ENCODE results near the gene BCL3. TPM values are rescaled to one million over a fixed set of nuclear protein-coding genes. Genes with fewer than 3 reads are reported as not detected.

The BCL3 gene
- total and polyA plus RNA-seq, 4 experiments from 2014 or later = 3.9 to 15.0 (median 11.4) TPM

DNA sequence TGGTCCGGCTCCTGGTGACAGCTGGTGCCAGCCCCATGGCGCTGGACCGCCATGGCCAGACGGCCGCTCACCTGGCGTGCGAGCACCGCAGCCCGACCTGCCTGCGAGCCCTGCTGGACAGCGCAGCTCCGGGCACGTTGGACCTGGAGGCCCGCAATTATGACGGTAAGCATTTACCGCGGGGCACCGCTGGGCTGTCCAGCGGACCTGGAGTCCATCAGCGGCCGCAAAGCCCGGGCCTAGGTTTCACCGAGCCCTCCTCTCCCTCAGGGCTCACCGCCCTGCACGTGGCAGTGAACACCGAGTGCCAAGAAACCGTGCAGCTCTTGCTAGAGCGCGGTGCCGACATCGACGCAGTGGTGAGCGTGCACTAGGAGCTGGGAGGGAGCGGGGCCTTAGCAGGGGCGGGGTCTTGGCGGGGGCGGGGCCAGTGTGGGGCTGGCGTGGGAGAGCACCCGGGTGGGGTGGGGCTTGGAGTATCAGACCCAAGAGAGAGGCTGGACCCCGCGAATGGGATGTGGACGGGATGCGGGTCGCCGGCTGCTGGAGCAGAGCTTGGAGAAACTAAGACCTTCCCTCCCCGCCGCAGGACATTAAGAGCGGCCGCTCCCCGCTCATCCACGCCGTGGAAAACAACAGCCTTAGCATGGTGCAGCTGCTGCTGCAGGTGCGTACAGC lies 8.7 kb downstream of the BCL3 start:
- Mint-ChIP-seq H3K4me1 (peaks cover 26 to 62% (median 38%) of the 10 kb centered on the region in 4 donors), H3K27ac (peak overlapping the region in 1 of 7 donors; percentile 81), H3K36me3 (peaks cover 23 to 46% of the 10 kb centered on the region in 2 donors), H3K4me3 (no peak overlapping the region), H3K27me3 (no peaks in the 10 kb centered on the region), H3K9me3 (no peaks in the 10 kb centered on the region)
- no peaks in the 10 kb centered on the region for H3K27me3 ChIP-seq (ENCODE audit: insufficient read depth, low read length)
- peak overlapping the region; percentile 95 for H3K27ac ChIP-seq (ENCODE audit: low read depth, low read length)
- DNase-seq = peak in 1 of 5 donors; percentile 28
- H3K36me3 ChIP-seq (ENCODE audit: insufficient read depth, low read length) = peaks cover 32% of the 10 kb centered on the region
- no peak overlapping the region for H3K4me3 ChIP-seq (ENCODE audit: low read length in 2 of 2)
- ChIA-PET CTCF (ENCODE audit: partially characterized antibody) (interaction anchor here (1.3 kb wide), 1 partner anchor 34 kb away, joined by 5 read pairs; no protein-coding TSS in a partner anchor), POLR2A (ENCODE audit: partially characterized antibody) (no interaction called here)
- intact Hi-C loops (cut with micrococcal nuclease) = no loop called here
- no peaks in the 10 kb centered on the region for H3K9me3 ChIP-seq (ENCODE audit: control insufficient read depth in 1 of 2, low read length in 2 of 2)
- H3K4me1 ChIP-seq (ENCODE audit: insufficient read depth, low read length) = peaks cover 43% of the 10 kb centered on the region

DNA sequence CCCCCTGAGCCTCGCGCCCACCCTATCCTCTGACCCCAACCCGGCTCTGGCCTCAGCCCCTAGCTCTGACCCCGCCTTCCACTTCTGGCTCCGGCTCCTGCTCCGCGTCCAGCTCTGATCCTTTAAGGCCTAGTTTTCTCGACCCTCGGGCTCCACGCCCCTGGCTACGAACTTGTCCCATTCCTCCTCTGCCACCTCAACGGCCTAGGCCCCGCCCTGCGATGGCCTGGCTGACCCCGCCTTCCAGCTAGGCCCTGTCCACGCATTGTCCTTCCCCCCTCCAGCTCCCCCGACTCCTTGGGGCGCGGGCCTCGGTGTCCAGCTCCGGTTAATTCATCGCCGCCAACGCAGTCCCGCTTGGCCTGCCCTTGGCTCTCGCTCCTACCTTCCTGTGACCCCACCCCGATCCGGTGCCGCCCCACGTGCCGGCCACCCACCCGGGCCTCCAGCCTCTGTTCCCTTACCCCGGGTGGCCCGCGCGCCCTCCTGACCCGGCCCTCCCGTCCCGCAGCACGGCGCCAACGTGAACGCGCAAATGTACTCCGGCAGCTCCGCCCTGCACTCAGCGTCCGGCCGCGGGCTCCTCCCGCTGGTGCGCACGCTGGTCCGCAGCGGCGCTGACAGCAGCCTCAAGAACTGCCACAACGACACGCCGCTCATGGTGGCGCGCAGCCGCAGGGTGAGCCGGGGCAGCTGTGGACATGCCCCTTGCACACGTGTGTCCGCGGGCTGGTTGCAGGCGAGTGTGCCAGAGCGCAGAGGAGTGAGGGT lies 9.4 kb downstream of the BCL3 start:
- Mint-ChIP-seq H3K4me3 (peak overlapping the region in 2 of 8 donors; percentile 15), H3K27ac (peak overlapping the region; percentile 29 to 84 (median 62)), H3K27me3 (no peaks in the 10 kb centered on the region), H3K9me3 (no peaks in the 10 kb centered on the region), H3K4me1 (peaks cover 19 to 58% (median 34%) of the 10 kb centered on the region in 4 donors), H3K36me3 (peaks cover 18 to 38% of the 10 kb centered on the region in 2 donors)
- DNase-seq = peak in 1 of 5 donors; percentile 25
- Histone ChIP-seq H3K9me3 (ENCODE audit: control insufficient read depth in 1 of 2, low read length in 2 of 2) (no peaks in the 10 kb centered on the region), H3K27me3 (ENCODE audit: insufficient read depth, low read length) (no peaks in the 10 kb centered on the region), H3K27ac (ENCODE audit: low read depth, low read length) (peak overlapping the region; percentile 9), H3K4me3 (ENCODE audit: low read length in 2 of 2) (no peak overlapping the region), H3K4me1 (ENCODE audit: insufficient read depth, low read length) (peaks cover 35% of the 10 kb centered on the region), H3K36me3 (ENCODE audit: insufficient read depth, low read length) (peaks cover 32% of the 10 kb centered on the region)
- ChIA-PET POLR2A (ENCODE audit: partially characterized antibody) (no interaction called here), CTCF (ENCODE audit: partially characterized antibody) (interaction anchor here (1.3 kb wide), 1 partner anchor 34 kb away, joined by 5 read pairs; no protein-coding TSS in a partner anchor)
- intact Hi-C loops (cut with micrococcal nuclease) = no loop called here

DNA sequence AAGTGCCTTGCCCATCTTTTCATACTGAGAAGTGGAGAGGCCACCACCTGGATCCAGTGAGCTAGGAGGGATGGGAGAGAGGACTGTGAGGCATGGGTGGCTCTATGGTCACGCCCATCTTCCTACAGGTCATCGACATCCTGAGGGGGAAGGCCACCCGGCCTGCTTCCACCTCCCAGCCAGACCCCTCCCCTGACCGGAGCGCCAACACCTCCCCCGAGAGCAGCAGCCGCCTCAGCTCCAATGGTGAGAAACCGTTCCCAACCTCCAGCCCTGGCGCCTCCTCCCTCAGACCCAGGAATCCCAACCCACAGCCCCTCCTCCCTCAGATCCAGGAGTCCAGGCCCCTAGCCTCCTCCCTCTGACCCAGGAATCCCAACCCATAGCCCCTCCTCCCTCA lies 10.1 kb downstream of the BCL3 start:
- Histone ChIP-seq H3K27me3 (ENCODE audit: insufficient read depth, low read length) (no peaks in the 10 kb centered on the region), H3K36me3 (ENCODE audit: insufficient read depth, low read length) (peaks cover 32% of the 10 kb centered on the region), H3K4me1 (ENCODE audit: insufficient read depth, low read length) (peaks cover 34% of the 10 kb centered on the region), H3K4me3 (ENCODE audit: low read length in 2 of 2) (no peak overlapping the region), H3K27ac (ENCODE audit: low read depth, low read length) (peak overlapping the region; percentile 9), H3K9me3 (ENCODE audit: control insufficient read depth in 1 of 2, low read length in 2 of 2) (no peaks in the 10 kb centered on the region)
- peaks cover 21 to 55% (median 37%) of the 10 kb centered on the region in 4 donors for H3K4me1 Mint-ChIP-seq
- ChIA-PET CTCF (ENCODE audit: partially characterized antibody) (no interaction called here), POLR2A (ENCODE audit: partially characterized antibody) (no interaction called here)
- peaks cover 18 to 34% of the 10 kb centered on the region in 2 donors for H3K36me3 Mint-ChIP-seq
- H3K4me3 Mint-ChIP-seq = peak overlapping the region in 1 of 8 donors; percentile 15
- no peaks in the 10 kb centered on the region for H3K27me3 Mint-ChIP-seq
- peak overlapping the region in 6 of 7 donors; percentile 23 to 84 (median 51) for H3K27ac Mint-ChIP-seq
- intact Hi-C loops (cut with micrococcal nuclease) = no loop called here
- DNase-seq = no peak
- no peaks in the 10 kb centered on the region for H3K9me3 Mint-ChIP-seq

DNA sequence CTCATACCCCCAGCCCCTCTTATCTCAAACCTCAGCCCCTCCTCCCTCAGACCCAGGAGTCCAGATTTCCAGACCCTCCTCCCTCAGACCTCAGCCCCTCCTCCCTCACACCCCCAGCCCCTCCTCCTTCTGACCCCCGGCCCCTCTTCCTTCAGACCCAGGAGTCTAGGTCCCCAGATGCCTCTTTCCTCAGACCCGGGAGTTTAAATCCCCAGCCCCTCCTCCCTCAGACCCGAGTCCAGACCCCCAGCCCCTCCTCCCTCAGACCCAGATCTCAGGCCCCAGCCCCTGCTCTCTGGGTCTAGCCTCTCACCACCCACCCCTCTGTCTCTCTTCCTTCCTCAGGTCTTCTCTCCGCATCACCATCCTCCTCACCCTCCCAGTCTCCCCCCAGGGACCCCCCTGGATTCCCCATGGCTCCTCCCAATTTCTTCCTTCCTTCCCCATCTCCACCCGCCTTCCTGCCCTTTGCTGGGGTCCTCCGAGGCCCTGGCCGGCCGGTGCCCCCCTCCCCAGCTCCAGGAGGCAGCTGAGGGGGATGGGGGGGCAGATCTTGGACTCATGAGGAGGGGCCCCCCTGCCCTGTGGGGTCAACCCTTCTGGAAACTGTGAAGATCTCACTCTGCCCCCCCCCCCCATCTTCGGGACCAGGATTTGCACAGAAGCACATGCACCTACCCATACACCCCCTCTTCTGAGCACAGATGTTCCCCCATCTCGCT lies 10.7 kb downstream of the BCL3 start:
- H3K4me3 ChIP-seq (ENCODE audit: low read length in 2 of 2) = no peak overlapping the region
- Mint-ChIP-seq H3K27ac (peak overlapping the region; percentile 46 to 89 (median 84)), H3K4me3 (no peak overlapping the region), H3K27me3 (no peaks in the 10 kb centered on the region), H3K4me1 (peaks cover 23 to 55% (median 38%) of the 10 kb centered on the region in 4 donors), H3K9me3 (no peaks in the 10 kb centered on the region), H3K36me3 (peaks cover 18 to 30% of the 10 kb centered on the region in 2 donors)
- H3K27me3 ChIP-seq (ENCODE audit: insufficient read depth, low read length) = no peaks in the 10 kb centered on the region
- CTCF ChIA-PET (ENCODE audit: partially characterized antibody) = no interaction called here
- POLR2A ChIA-PET (ENCODE audit: partially characterized antibody) = interaction anchor here (1.0 kb wide), 1 partner anchor 35 kb away, joined by 3 read pairs; no protein-coding TSS in a partner anchor
- peaks cover 32% of the 10 kb centered on the region for H3K36me3 ChIP-seq (ENCODE audit: insufficient read depth, low read length)
- intact Hi-C loops (cut with micrococcal nuclease) = no loop called here
- no peaks in the 10 kb centered on the region for H3K9me3 ChIP-seq (ENCODE audit: control insufficient read depth in 1 of 2, low read length in 2 of 2)
- no peak overlapping the region for H3K27ac ChIP-seq (ENCODE audit: low read depth, low read length)
- peak in 1 of 5 donors; percentile 8 for DNase-seq
- peaks cover 35% of the 10 kb centered on the region for H3K4me1 ChIP-seq (ENCODE audit: insufficient read depth, low read length)

DNA sequence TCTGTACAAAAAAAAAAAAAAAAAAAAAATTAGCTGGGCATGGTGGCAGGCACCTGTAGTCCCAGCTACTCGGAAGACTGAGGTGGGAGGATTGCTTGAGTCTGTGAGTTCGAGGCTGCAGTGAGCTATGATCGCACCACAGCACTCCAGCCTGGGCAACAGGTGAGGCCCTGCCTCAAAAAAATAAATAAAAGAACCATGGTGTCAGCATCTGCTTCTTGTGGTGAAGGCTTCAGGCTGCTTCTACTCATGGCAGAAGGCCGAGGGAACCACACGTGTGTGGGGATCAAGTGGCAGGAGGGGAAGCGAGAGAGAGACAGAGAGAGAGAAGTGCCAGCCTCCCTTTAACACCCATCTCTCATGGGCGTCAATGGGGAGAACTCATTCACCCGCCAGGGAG lies 13.5 kb downstream of the BCL3 start:
- Mint-ChIP-seq H3K4me1 (peaks cover 18 to 46% (median 32%) of the 10 kb centered on the region in 4 donors), H3K27ac (peak overlapping the region in 4 of 7 donors; percentile 48 to 72 (median 66)), H3K36me3 (peaks cover 14 to 23% of the 10 kb centered on the region in 2 donors), H3K9me3 (no peaks in the 10 kb centered on the region), H3K27me3 (no peaks in the 10 kb centered on the region), H3K4me3 (peak overlapping the region in 1 of 8 donors; percentile 25)
- no peaks in the 10 kb centered on the region for H3K9me3 ChIP-seq (ENCODE audit: control insufficient read depth in 1 of 2, low read length in 2 of 2)
- H3K4me3 ChIP-seq (ENCODE audit: low read length in 2 of 2) = no peak overlapping the region
- intact Hi-C loops (cut with micrococcal nuclease) = no loop called here
- no peak overlapping the region for H3K27ac ChIP-seq (ENCODE audit: low read depth, low read length)
- peaks cover 22% of the 10 kb centered on the region for H3K36me3 ChIP-seq (ENCODE audit: insufficient read depth, low read length)
- peak in 1 of 5 donors; percentile 7 for DNase-seq
- peaks cover 12% of the 10 kb centered on the region for H3K4me1 ChIP-seq (ENCODE audit: insufficient read depth, low read length)
- H3K27me3 ChIP-seq (ENCODE audit: insufficient read depth, low read length) = no peaks in the 10 kb centered on the region
- ChIA-PET POLR2A (ENCODE audit: partially characterized antibody) (no interaction called here), CTCF (ENCODE audit: partially characterized antibody) (interaction anchor here (17.0 kb wide), 1 partner anchor 35 kb away, joined by 545 read pairs; no protein-coding TSS in a partner anchor)

DNA sequence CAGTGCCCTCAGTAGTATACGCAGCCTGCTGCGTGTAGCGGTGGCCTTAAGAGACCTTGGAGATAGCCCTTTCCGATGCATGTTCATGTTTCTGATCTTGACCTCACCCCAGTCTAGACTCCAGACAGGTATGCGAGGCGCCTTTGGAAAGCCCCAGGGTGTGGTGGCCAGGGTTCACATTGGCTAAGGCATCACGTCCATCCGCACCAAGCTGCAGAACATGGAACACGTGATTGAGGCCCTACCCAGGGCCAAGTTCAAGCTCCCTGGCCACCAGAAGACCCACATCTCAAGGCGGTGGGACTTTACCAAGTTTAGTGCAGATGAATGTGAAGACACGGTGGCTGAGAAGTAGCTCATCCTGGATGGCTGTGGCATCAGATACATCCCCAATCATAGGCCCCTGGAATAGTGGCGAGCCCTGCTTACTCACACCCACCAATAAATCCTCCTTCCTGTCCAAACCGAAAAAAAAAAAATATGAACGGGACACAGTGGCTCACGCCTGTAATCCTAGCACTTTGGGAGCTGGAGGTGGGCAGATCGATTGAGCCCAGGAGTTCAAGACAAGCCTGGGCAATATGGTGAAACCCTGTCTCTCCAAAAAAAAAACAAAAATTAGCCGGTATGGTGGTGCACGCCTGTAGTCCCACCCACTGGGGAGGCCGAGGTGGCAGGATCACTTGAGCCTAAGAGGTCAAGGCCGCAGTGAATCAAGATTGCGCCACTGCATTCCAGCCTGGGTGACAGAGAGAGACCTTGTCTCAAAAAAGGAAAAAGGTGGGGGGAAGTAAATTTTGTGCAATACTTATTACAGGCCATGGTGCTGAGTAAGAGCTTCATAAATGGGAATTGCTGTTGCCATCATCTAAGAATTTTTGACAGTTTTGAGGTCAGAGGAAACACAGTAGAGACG lies 16.8 kb downstream of the BCL3 start:
- intact Hi-C loops (cut with micrococcal nuclease) = no loop called here
- Mint-ChIP-seq H3K36me3 (peaks cover 4 to 9% of the 10 kb centered on the region in 2 donors), H3K27me3 (no peaks in the 10 kb centered on the region), H3K4me3 (no peak overlapping the region), H3K4me1 (peaks cover 23 to 56% (median 43%) of the 10 kb centered on the region in 4 donors), H3K9me3 (no peaks in the 10 kb centered on the region), H3K27ac (peak overlapping the region in 4 of 7 donors; percentile 30 to 59 (median 48))
- ChIA-PET CTCF (ENCODE audit: partially characterized antibody) (interaction anchor here (0.7 to 17.0 kb wide), 5 partner anchors 8 to 79 kb away, joined by 3 to 545 read pairs (median 3); no protein-coding TSS in a partner anchor), POLR2A (ENCODE audit: partially characterized antibody) (no interaction called here)
- Histone ChIP-seq H3K9me3 (ENCODE audit: control insufficient read depth in 1 of 2, low read length in 2 of 2) (no peaks in the 10 kb centered on the region), H3K4me3 (ENCODE audit: low read length in 2 of 2) (no peak overlapping the region), H3K4me1 (ENCODE audit: insufficient read depth, low read length) (peaks cover 27% of the 10 kb centered on the region), H3K27ac (ENCODE audit: low read depth, low read length) (no peak overlapping the region), H3K36me3 (ENCODE audit: insufficient read depth, low read length) (no peaks in the 10 kb centered on the region), H3K27me3 (ENCODE audit: insufficient read depth, low read length) (no peaks in the 10 kb centered on the region)
- peak in 1 of 5 donors; percentile 9 for DNase-seq

Data from CD4-positive, alpha-beta memory T cell (primary cell).